ENCODE results near the gene ALDH3B1.

The ALDH3B1 gene

DNA sequence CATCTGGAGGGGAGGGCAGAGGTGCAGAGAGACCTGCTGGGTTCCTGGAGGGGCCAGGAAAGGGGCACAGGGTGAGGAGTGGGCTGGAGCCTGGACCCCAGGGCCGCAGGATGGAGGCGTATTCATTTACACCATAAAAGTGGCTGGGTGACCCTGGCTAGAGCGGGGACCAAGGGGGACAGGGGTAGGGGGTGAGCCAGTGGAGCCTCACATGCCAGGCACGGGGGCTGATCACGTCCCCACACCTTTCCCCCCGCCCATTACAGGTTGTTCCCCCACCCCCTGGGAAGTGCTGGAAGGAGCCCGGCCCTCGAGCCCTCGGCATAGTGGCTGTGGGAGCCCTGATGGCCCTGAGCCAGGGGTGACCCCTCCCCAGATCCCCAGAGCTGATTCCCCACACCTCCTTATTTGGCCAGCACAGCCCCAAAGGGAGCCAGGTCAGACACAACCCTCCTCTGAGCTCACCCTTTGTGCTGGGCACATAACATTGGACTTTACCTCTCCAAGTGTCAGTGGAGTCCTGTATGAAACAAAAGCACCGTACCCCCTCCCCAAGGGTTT is 29.5 kb downstream of the ALDH3B1 start:
- no peak for DNase-seq (ENCODE audit: low read depth)
- peak overlapping the region; percentile 94 for H3K4me3 ChIP-seq (ENCODE audit: control insufficient read depth, low read depth, low read length)
- TF ChIP-seq, protein P1, sequence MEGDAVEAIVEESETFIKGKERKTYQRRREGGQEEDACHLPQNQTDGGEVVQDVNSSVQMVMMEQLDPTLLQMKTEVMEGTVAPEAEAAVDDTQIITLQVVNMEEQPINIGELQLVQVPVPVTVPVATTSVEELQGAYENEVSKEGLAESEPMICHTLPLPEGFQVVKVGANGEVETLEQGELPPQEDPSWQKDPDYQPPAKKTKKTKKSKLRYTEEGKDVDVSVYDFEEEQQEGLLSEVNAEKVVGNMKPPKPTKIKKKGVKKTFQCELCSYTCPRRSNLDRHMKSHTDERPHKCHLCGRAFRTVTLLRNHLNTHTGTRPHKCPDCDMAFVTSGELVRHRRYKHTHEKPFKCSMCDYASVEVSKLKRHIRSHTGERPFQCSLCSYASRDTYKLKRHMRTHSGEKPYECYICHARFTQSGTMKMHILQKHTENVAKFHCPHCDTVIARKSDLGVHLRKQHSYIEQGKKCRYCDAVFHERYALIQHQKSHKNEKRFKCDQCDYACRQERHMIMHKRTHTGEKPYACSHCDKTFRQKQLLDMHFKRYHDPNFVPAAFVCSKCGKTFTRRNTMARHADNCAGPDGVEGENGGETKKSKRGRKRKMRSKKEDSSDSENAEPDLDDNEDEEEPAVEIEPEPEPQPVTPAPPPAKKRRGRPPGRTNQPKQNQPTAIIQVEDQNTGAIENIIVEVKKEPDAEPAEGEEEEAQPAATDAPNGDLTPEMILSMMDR (IDR thresholded peaks at IDR 0.05; ENCODE audit: control insufficient read depth, insufficient read depth, low read depth, low read length, missing control alignments) = no peak

DNA sequence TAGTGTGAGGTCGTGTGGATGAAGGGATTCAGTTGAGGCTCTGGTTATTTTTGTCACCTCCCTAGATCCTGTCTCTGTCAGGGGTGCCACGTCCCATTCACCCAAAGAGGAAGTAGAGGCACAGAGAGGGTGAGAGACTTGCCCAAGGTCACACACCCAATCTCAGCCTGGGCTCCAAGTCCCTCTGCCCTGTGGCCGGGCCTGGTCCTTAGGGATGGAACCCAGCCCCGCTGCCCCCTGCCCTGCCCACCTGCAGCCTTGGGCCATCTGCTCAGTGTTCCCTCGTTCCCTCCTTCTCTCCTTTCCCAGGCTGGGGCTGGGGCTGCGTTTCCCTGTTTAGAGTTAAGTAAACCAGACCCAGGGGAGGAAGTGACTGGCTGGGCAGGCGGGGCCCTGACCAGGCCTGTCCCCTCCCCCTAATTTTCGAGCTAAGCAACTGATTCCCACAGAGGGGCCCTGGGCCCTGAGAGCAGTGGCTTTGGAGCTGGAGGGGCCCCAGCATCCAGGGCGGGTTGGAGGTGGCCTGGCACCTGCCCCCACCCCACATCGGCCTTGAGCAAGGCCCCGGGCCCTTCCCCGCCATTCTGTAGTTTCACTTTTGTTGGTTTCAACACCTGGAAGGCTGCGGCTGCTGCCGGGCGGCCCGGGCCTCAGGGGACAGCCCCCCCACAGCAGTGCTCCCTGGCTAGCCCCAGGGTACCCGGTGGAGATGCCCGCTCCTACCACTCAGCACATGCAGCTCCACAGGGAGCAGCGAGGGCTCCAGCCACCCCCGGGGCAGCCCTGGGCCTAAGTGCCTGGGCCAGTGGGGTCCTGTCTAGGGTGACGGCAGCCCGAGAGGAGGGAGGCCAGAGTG is 30.2 kb downstream of the ALDH3B1 start:
- TF ChIP-seq, protein P1 (IDR thresholded peaks at IDR 0.05; ENCODE audit: control insufficient read depth, insufficient read depth, low read depth, low read length, missing control alignments) = no peak
- peak overlapping the region; percentile 94 for H3K4me3 ChIP-seq (ENCODE audit: control insufficient read depth, low read depth, low read length)
- DNase-seq (ENCODE audit: low read depth) = no peak

DNA sequence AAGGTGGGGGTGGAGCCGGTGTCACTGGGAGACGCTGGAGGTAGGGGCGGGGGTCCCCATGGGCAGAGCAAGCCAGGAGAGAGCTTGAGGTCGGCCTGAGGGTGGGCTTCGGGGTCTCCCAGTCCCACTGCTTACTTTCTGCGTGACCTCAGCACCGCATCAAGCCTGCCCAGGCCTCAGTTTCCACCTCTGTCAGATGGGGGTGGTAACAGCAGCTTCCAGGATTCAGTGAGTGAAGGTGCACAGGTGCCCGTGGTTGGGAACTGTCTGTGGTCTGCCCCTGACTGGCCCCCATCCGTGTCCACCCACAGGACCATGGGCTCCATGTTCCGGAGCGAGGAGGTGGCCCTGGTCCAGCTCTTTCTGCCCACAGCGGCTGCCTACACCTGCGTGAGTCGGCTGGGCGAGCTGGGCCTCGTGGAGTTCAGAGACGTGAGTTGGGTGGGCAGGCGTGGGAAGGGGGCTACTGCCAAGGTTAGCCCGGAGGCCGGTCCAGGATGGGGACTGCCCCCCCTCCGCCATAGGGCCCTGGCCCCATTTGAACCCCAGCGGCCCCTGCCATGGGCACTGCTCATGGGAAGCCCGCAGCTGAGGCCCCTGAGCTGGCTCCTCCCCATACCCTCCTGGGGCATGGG is 30.9 kb downstream of the ALDH3B1 start:
- TF ChIP-seq, protein P1 (IDR thresholded peaks at IDR 0.05; ENCODE audit: control insufficient read depth, insufficient read depth, low read depth, low read length, missing control alignments) = no peak
- DNase-seq (ENCODE audit: low read depth) = no peak
- peak overlapping the region; percentile 94 for H3K4me3 ChIP-seq (ENCODE audit: control insufficient read depth, low read depth, low read length)

DNA sequence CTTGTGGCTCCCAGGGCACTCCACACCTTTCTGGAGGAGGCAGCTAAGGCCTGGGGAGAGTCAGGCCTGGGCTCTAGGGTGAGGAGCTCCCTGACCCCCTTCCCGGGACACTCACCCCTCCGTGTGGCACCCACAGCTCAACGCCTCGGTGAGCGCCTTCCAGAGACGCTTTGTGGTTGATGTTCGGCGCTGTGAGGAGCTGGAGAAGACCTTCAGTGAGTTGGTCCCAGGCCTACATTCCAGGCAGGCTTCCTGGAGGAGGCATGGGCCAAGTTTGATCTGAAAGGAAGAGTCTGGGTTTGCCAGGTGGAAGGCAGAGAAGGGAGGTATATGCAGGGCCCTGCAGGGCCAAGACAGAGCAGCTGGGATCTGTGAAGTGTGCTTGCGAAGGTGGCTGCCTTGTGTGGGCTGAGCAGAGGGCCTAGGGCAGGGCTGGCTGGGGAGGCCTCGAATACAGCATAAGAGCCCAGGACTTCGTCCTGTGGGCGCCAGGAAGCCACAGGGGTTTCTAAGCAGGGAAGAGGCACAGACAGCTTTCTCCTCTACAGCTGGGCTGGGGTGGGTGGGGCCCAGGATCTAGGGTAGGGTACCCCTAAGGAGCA is 31.6 kb downstream of the ALDH3B1 start:
- no peak for DNase-seq (ENCODE audit: low read depth)
- no peak overlapping the region for H3K4me3 ChIP-seq (ENCODE audit: control insufficient read depth, low read depth, low read length)
- TF ChIP-seq, protein P1 (IDR thresholded peaks at IDR 0.05; ENCODE audit: control insufficient read depth, insufficient read depth, low read depth, low read length, missing control alignments) = no peak

DNA sequence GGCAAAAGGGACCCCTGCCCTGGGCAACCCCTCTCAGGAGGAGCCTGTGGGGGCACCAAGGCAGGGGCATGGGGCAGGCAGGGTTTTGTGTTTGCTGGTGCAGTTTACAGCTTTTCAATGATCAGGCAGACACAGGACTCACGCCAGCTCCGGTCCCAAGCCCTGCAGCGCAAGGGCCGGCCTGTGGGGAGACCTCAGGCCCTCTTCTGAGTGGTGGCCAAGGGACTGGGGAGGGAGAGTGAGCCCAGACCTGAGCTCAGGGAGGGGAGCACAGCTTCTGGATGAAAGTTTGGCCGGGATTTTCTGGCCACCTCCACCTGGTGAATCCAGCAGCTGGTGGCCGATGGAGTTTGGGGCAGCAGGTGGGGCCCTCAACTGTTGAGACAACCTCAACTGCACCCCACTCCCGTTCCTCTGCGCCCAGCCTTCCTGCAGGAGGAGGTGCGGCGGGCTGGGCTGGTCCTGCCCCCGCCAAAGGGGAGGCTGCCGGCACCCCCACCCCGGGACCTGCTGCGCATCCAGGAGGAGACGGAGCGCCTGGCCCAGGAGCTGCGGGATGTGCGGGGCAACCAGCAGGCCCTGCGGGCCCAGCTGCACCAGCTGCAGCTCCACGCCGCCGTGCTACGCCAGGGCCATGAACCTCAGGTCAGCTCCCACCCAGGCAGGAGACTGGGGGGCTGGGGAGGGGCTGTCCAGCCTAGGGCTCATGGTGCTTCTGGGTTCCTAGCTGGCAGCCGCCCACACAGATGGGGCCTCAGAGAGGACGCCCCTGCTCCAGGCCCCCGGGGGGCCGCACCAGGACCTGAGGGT is 32.3 kb downstream of the ALDH3B1 start:
- H3K4me3 ChIP-seq (ENCODE audit: control insufficient read depth, low read depth, low read length) = no peak overlapping the region
- no peak for DNase-seq (ENCODE audit: low read depth)
- TF ChIP-seq, protein P1 (IDR thresholded peaks at IDR 0.05; ENCODE audit: control insufficient read depth, insufficient read depth, low read depth, low read length, missing control alignments) = no peak

DNA sequence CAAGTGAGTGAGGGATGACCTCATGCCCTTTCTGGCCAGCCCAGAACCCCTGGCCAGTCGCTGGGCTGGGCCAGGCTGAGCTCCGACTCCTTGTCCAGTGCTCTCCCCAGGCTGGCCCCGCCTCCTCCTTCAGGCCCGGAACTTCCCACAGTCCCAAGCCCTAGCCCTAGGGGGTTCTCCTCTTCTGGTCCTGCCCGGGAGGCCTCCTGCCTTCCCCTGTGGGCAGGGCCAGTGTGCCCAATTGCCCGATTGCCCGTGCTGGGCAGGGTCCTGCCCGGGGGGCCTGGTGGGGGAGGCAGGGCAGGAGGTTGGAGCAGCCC is 32.9 kb downstream of the ALDH3B1 start:
- no peak for DNase-seq (ENCODE audit: low read depth)
- TF ChIP-seq, protein P1 (IDR thresholded peaks at IDR 0.05; ENCODE audit: control insufficient read depth, insufficient read depth, low read depth, low read length, missing control alignments) = no peak
- no peak overlapping the region for H3K4me3 ChIP-seq (ENCODE audit: control insufficient read depth, low read depth, low read length)
